ENCODE measurements around the gene DNAH17.

GRCh38 chr17:78544881-78545755 lies 32.1 kb downstream of the DNAH17 start:
- TF ChIP-seq POLR2A (IDR thresholded peaks at IDR 0.05; ENCODE audit: low read depth, low read length) (no peak), TAF1 (IDR thresholded peaks at IDR 0.05; ENCODE audit: borderline replicate concordance, low read depth, low read length) (no peak), POLR2AphosphoS5 (IDR thresholded peaks at IDR 0.05; ENCODE audit: low read depth, low read length) (no peak)

All from GM12892 (cell line).